H1 (cell line): ENCODE results near the gene CD69. TPM values are rescaled to one million over a fixed set of nuclear protein-coding genes. Genes with fewer than 3 reads are reported as not detected.

Experiments
- GABPA ChIP-seq: IDR thresholded peaks from 2 replicates; pipeline ENCODE4 v1.6.1; 2011; ENCODE audit warnings: mild to moderate bottlenecking, low read length, moderate library complexity, borderline replicate concordance; ENCODE audit not compliant: insufficient read depth
- polyA plus RNA-seq, 7 experiments: library from polyadenylated mRNA; depleted of rRNA in 3 of 7; stranded (reverse) in 5 of 7; unstranded in 2 of 7; fragments of >200 nt in 5 of 7; fragments of 200-250 nt in 2 of 7; gene quantifications; 1 replicate in 5 of 7; 2 replicates in 1 of 7; 4 replicates in 1 of 7; pipeline versions ENCODE4 v1.2.1 to v1.2.3, GENCODE V29; 2011 to 2013; ENCODE audit warnings: missing spikeins in 2 of 7, mixed read lengths in 2 of 7
- total RNA-seq: library from RNA; stranded (reverse); fragmentation: NEBNext Ultra II Directional; extraction: Animal tissue kit (Norgen Biotek cat#: 25700); gene quantifications from 2 replicates; pipeline ENCODE4 v1.2.1, GENCODE V29; 2021

The CD69 gene
- total and polyA plus RNA-seq, 2 of the 8 experiments (the other 6 are each of a cell fraction or from before 2014, with no cell fraction given) = not detected

- TF ChIP-seq GABPA = no peak
Observed at GRCh38 chr12:9759694-9760093, 1.0 kb downstream of the CD69 start (continued).
